ENCODE measurements around the gene ZNF346.

GRCh38 chr5:177090813-177091212 is 68.3 kb downstream of the ZNF346 start:
- TF ChIP-seq POLR2A (IDR thresholded peaks at IDR 0.05; ENCODE audit: low read depth) (no peak), CTCF (IDR thresholded peaks at IDR 0.05) (no peak), POLR2AphosphoS5 (IDR thresholded peaks at IDR 0.05) (no peak)
